HCT116 (cell line): ENCODE measurements around the gene UXS1.
"Not testable (repeated sequence)": the region's sequence is repeated elsewhere in the genome, so short reads cannot be mapped to it uniquely, and the experiment has no call there.

Experiments
- CEBPB ChIP-seq: IDR thresholded peaks from 2 replicates; pipeline ENCODE4 v1.6.1; 2012; ENCODE audit warnings: low read depth
- EZH2 ChIP-seq: fragments of 200-600 bp; sonication (generic); IDR thresholded peaks from 2 replicates; pipeline ENCODE4 v1.6.1; 2017; ENCODE audit warnings: antibody characterized with exemption, mixed run types
- EZH2phosphoT487 ChIP-seq: fragments of 200-600 bp; IDR thresholded peaks from 2 replicates; pipeline ENCODE4 v1.6.1; 2018; ENCODE audit warnings: antibody characterized with exemption, borderline replicate concordance
- JUND ChIP-seq: IDR thresholded peaks from 2 replicates; pipeline ENCODE4 v1.6.1; 2012
- POLR2A ChIP-seq: IDR thresholded peaks from 2 replicates; pipeline ENCODE4 v1.7.0; 2011; ENCODE audit warnings: borderline replicate concordance; ENCODE audit not compliant: insufficient read depth, insufficient read length; ENCODE audit errors: extremely low read depth
- POLR2AphosphoS5 ChIP-seq: IDR thresholded peaks from 2 replicates; pipeline ENCODE4 v1.6.1; 2011; ENCODE audit warnings: mild to moderate bottlenecking, low read depth, low read length, moderate library complexity
- RAD21 ChIP-seq: IDR thresholded peaks from 2 replicates; pipeline ENCODE4 v1.6.1; 2012; ENCODE audit warnings: low read depth, mild to moderate bottlenecking
- SIN3A ChIP-seq: IDR thresholded peaks from 2 replicates; pipeline ENCODE4 v1.6.1; 2012; ENCODE audit warnings: low read depth
- TF ChIP-seq, protein P1 (sequence below), 3 experiments: fragments of 200-600 bp in 1 of 3; sonication (generic) in 1 of 3; IDR thresholded peaks in 2 of 3; conservative IDR thresholded peaks in 1 of 3; 2 replicates each; pipeline ENCODE4 v1.5.1; 2012 to 2017; ENCODE audit warnings: low read depth in 2 of 3, low read length in 2 of 3, antibody characterized with exemption in 1 of 3, borderline replicate concordance in 1 of 3, control low read depth in 1 of 3, mild to moderate bottlenecking in 1 of 3, mixed read lengths in 1 of 3, mixed run types in 1 of 3, moderate library complexity in 1 of 3; ENCODE audit not compliant: insufficient read depth in 1 of 3
- TF ChIP-seq, protein P2 (sequence below): IDR thresholded peaks from 2 replicates; pipeline ENCODE4 v1.6.1; 2012; ENCODE audit warnings: low read depth

DNA sequence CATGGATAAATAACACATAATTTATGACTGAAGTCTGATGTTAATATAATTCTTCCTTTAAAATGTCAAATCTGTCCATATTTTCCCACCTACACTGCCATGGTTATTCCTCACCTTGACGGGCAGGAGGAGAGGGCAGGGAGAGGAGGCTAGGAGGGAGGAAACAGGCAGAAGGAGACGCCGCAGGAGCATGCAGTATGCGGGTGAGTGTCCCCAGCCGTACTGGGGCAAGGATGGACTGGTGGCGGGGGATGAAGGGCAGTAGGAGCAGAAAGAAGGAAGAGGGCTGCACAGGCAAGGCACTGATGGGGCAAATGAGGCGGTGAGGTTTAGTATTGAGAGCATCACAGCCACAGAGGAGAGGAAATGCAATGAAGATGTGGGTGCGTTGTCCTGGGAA lies 25.1 kb upstream of the UXS1 start:
- TF ChIP-seq, protein P1, sequence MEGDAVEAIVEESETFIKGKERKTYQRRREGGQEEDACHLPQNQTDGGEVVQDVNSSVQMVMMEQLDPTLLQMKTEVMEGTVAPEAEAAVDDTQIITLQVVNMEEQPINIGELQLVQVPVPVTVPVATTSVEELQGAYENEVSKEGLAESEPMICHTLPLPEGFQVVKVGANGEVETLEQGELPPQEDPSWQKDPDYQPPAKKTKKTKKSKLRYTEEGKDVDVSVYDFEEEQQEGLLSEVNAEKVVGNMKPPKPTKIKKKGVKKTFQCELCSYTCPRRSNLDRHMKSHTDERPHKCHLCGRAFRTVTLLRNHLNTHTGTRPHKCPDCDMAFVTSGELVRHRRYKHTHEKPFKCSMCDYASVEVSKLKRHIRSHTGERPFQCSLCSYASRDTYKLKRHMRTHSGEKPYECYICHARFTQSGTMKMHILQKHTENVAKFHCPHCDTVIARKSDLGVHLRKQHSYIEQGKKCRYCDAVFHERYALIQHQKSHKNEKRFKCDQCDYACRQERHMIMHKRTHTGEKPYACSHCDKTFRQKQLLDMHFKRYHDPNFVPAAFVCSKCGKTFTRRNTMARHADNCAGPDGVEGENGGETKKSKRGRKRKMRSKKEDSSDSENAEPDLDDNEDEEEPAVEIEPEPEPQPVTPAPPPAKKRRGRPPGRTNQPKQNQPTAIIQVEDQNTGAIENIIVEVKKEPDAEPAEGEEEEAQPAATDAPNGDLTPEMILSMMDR (IDR thresholded peaks at IDR 0.05 in 2 of 3, conservative IDR thresholded peaks at IDR 0.05 in 1 of 3; ENCODE audit: borderline replicate concordance in 1 of 3, insufficient read depth in 1 of 3, low read depth in 2 of 3, low read length in 2 of 3), result not testable (repeated sequence)
- not testable (repeated sequence) for TF ChIP-seq EZH2, EZH2phosphoT487, POLR2A, SIN3A, CEBPB, JUND, RAD21, POLR2AphosphoS5
- TF ChIP-seq, protein P2, sequence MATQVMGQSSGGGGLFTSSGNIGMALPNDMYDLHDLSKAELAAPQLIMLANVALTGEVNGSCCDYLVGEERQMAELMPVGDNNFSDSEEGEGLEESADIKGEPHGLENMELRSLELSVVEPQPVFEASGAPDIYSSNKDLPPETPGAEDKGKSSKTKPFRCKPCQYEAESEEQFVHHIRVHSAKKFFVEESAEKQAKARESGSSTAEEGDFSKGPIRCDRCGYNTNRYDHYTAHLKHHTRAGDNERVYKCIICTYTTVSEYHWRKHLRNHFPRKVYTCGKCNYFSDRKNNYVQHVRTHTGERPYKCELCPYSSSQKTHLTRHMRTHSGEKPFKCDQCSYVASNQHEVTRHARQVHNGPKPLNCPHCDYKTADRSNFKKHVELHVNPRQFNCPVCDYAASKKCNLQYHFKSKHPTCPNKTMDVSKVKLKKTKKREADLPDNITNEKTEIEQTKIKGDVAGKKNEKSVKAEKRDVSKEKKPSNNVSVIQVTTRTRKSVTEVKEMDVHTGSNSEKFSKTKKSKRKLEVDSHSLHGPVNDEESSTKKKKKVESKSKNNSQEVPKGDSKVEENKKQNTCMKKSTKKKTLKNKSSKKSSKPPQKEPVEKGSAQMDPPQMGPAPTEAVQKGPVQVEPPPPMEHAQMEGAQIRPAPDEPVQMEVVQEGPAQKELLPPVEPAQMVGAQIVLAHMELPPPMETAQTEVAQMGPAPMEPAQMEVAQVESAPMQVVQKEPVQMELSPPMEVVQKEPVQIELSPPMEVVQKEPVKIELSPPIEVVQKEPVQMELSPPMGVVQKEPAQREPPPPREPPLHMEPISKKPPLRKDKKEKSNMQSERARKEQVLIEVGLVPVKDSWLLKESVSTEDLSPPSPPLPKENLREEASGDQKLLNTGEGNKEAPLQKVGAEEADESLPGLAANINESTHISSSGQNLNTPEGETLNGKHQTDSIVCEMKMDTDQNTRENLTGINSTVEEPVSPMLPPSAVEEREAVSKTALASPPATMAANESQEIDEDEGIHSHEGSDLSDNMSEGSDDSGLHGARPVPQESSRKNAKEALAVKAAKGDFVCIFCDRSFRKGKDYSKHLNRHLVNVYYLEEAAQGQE, result not testable (repeated sequence)
